H1 (cell line): ENCODE measurements around the gene ANO9.

Experiments used
- ATF2 ChIP-seq: IDR thresholded peaks from 2 replicates; pipeline ENCODE4 v1.6.1; 2012; ENCODE audit warnings: low read length, inconsistent platforms
- CBX5 ChIP-seq: fragments of 300-800, 300-1000 bp; sonication (generic); IDR thresholded peaks from 2 replicates; pipeline ENCODE4 v1.7.1; 2016; ENCODE audit warnings: antibody characterized with exemption, low read length, low read depth
- CTCF ChIP-seq, 3 experiments: IDR thresholded peaks; 1 replicate in 2 of 3; 2 replicates in 1 of 3; pipeline versions ENCODE4 v1.5.1 to v1.6.1; 2011; ENCODE audit warnings: low read length in 3 of 3, mild to moderate bottlenecking in 3 of 3, inconsistent platforms in 2 of 3, low read depth in 1 of 3, moderate library complexity in 1 of 3; ENCODE audit not compliant: insufficient read depth in 1 of 3; ENCODE audit errors: control extremely low read depth in 1 of 3
- EGR1 ChIP-seq: IDR thresholded peaks from 2 replicates; pipeline ENCODE4 v1.6.1; 2011; ENCODE audit warnings: low read depth, low read length, borderline replicate concordance
- JUND ChIP-seq: IDR thresholded peaks from 2 replicates; pipeline ENCODE4 v1.6.1; 2011; ENCODE audit warnings: mild to moderate bottlenecking, improper control_type of control experiment, low read length
- POLR2A ChIP-seq, 2 experiments: IDR thresholded peaks; 1 replicate in 1 of 2; 2 replicates in 1 of 2; pipeline ENCODE4 v1.6.1; 2011; ENCODE audit warnings: low read depth in 2 of 2, low read length in 2 of 2, mild to moderate bottlenecking in 2 of 2; ENCODE audit errors: control extremely low read depth in 1 of 2
- SUZ12 ChIP-seq: fragments of 200-600 bp; sonication (generic); IDR thresholded peaks from 2 replicates; pipeline ENCODE4 v1.6.1; 2012; ENCODE audit warnings: mild to moderate bottlenecking, inconsistent platforms, low read length, moderate library complexity, mixed read lengths
- TAF1 ChIP-seq: IDR thresholded peaks from 2 replicates; pipeline ENCODE4 v1.6.1; 2011; ENCODE audit warnings: mild to moderate bottlenecking, low read depth, low read length
- ZNF274 ChIP-seq: IDR thresholded peaks from 2 replicates; pipeline ENCODE4 v1.7.0; 2012; ENCODE audit warnings: low read length, borderline replicate concordance; ENCODE audit errors: extremely low read depth

- TF ChIP-seq CTCF (IDR thresholded peaks at IDR 0.05; ENCODE audit: control extremely low read depth in 1 of 3, insufficient read depth in 1 of 3, low read depth in 1 of 3, low read length in 3 of 3) = no peak
- TF ChIP-seq TAF1 = no peak
- no peak for TF ChIP-seq EGR1
- TF ChIP-seq ATF2 = no peak
- TF ChIP-seq POLR2A (IDR thresholded peaks at IDR 0.05; ENCODE audit: control extremely low read depth in 1 of 2, low read depth in 2 of 2, low read length in 2 of 2) = no peak
- no peak for TF ChIP-seq SUZ12
- TF ChIP-seq ZNF274 = no peak
- no peak for TF ChIP-seq CBX5
- TF ChIP-seq JUND = no peak
Measured at GRCh38 chr11:468036-468435, 26.2 kb upstream of the ANO9 start.
